B cell (primary cell): ENCODE data around the gene LMTK3. TPM values are rescaled to one million over a fixed set of nuclear protein-coding genes. Genes with fewer than 3 reads are reported as not detected.
A peak's percentile ranks its signal among the peaks of the same experiment; 100 is the strongest.

Experiments
- ATAC-seq: fragments of 200-7000 bp; cut with Tn5 transposase; one replicate; pipeline ENCODE4 v1.10.0; 2021; ENCODE audit warnings: low read depth, mild to moderate bottlenecking, moderate number of reproducible peaks, moderate library complexity
- CTCF ChIA-PET: fragments of 350-600 bp; sonication (Branson Sonifier 250); formaldehyde crosslinking; loops from one replicate; lab custom pipeline; 2021; ENCODE audit warnings: antibody characterized with exemption, inconsistent platforms; lab: Charles Lee
- POLR2A ChIA-PET: fragments of 350-600 bp; sonication (Branson Sonifier 250); formaldehyde crosslinking; loops from one replicate; lab custom pipeline; 2021; ENCODE audit warnings: antibody characterized with exemption; lab: Charles Lee
- DNase-seq: peaks from one replicate; pipeline ENCODE4 v3.0.0; 2013
- H2AFZ ChIP-seq: 2 replicates; pipeline ENCODE4 v1.6.1; 2012; ENCODE audit warnings: mild to moderate bottlenecking, low read depth, low read length; ENCODE audit not compliant: insufficient read depth, poor library complexity, severe bottlenecking
- H3K27ac ChIP-seq, 2 donors: 1 replicate in 1 of 2; 2 replicates in 1 of 2; pipeline ENCODE4 v1.5.1; 2012 to 2013; ENCODE audit warnings: low read length in 2 of 2, mild to moderate bottlenecking in 2 of 2, moderate library complexity in 1 of 2
- H3K27me3 ChIP-seq, 4 experiments: fragments of 200-600 bp in 1 of 4; sonication (generic) in 1 of 4; replicated peaks in 1 of 4; 1 replicate in 2 of 4; 2 replicates in 2 of 4; pipeline versions ENCODE4 v1.6.1 to v1.7.0; 2013 to 2016; ENCODE audit warnings: low read length in 3 of 4, mild to moderate bottlenecking in 2 of 4, mixed read lengths in 1 of 4, moderate library complexity in 1 of 4; ENCODE audit not compliant: insufficient read depth in 4 of 4, control insufficient read depth in 3 of 4; ENCODE audit errors: control extremely low read depth in 1 of 4
- H3K36me3 ChIP-seq, 2 experiments: replicated peaks in 1 of 2; 1 replicate in 1 of 2; 2 replicates in 1 of 2; pipeline versions ENCODE4 v1.6.1 to v1.7.1; 2013; ENCODE audit warnings: low read length in 1 of 2; ENCODE audit not compliant: insufficient read depth in 2 of 2, control insufficient read depth in 1 of 2; ENCODE audit errors: control extremely low read depth in 1 of 2, extremely low read depth in 1 of 2
- H3K4me1 ChIP-seq, 2 donors: fragments of 200-600 bp in 1 of 2; sonication (generic) in 1 of 2; 1 replicate in 1 of 2; 2 replicates in 1 of 2; pipeline versions ENCODE4 v1.5.1 to v1.6.1; 2013 to 2017; ENCODE audit warnings: low read length in 2 of 2; ENCODE audit not compliant: control insufficient read depth in 2 of 2, insufficient read depth in 2 of 2
- H3K4me2 ChIP-seq: replicated peaks from 2 replicates; pipeline ENCODE3; 2012; ENCODE audit warnings: mild to moderate bottlenecking, low read depth, low read length; ENCODE audit not compliant: poor library complexity, severe bottlenecking
- H3K4me3 ChIP-seq, 5 experiments: fragments of 200-600 bp in 1 of 5; sonication (generic) in 1 of 5; 1 replicate in 3 of 5; 2 replicates in 2 of 5; pipeline versions ENCODE4 v1.5.1 to v1.7.0; 2011 to 2016; ENCODE audit warnings: low read length in 4 of 5, mild to moderate bottlenecking in 4 of 5, low read depth in 2 of 5, control low read depth in 1 of 5, moderate library complexity in 1 of 5; ENCODE audit not compliant: insufficient read depth in 1 of 5; ENCODE audit errors: control extremely low read depth in 1 of 5, extremely low read depth in 1 of 5
- H3K79me2 ChIP-seq: fragments of 200-600 bp; sonication (generic); one replicate; pipeline ENCODE4 v1.6.0; 2016; ENCODE audit warnings: low read length; ENCODE audit not compliant: control insufficient read depth, insufficient read depth
- H3K9ac ChIP-seq: fragments of 200-600 bp; sonication (generic); 2 replicates; pipeline ENCODE4 v1.6.1; 2017; ENCODE audit warnings: mild to moderate bottlenecking, low read length, moderate library complexity
- H3K9me3 ChIP-seq, 3 donors: one replicate each; pipeline versions ENCODE4 v1.6.1 to v1.7.1; 2013; ENCODE audit warnings: low read length in 2 of 3; ENCODE audit not compliant: control insufficient read depth in 2 of 3, insufficient read depth in 1 of 3; ENCODE audit errors: control extremely low read depth in 1 of 3
- H4K20me1 ChIP-seq: 2 replicates; pipeline ENCODE4 v1.6.0; 2012; ENCODE audit warnings: mild to moderate bottlenecking, low read length; ENCODE audit not compliant: insufficient read depth, control insufficient read depth, poor library complexity, severe bottlenecking
- H3K27ac Mint-ChIP-seq: one replicate; pipeline ENCODE4 v1.8.0; 2021; ENCODE audit warnings: mixed read lengths
- H3K27me3 Mint-ChIP-seq: one replicate; pipeline ENCODE4 v1.8.0; 2021; ENCODE audit warnings: mixed read lengths
- H3K4me1 Mint-ChIP-seq: one replicate; pipeline ENCODE4 v1.8.0; 2021; ENCODE audit warnings: mixed read lengths
- H3K4me3 Mint-ChIP-seq: one replicate; pipeline ENCODE4 v1.8.0; 2021; ENCODE audit warnings: mixed read lengths
- H3K9me3 Mint-ChIP-seq: one replicate; pipeline ENCODE4 v1.8.0; 2022; ENCODE audit warnings: mixed read lengths; ENCODE audit not compliant: insufficient read depth
- CTCF ChIP-seq: fragments of 200-600 bp; IDR thresholded peaks from one replicate; pipeline ENCODE4 v1.8.0; 2022; ENCODE audit warnings: antibody characterized with exemption, mild to moderate bottlenecking
- EZH2 ChIP-seq: IDR thresholded peaks from 2 replicates; pipeline ENCODE4 v1.6.1; 2012; ENCODE audit warnings: borderline replicate concordance, low read depth, mild to moderate bottlenecking, moderate library complexity, low read length; ENCODE audit not compliant: insufficient read depth, poor library complexity, severe bottlenecking
- WGBS: methylation state at CpG from one replicate; pipeline ENCODE4 v1.1.5; 2013; ENCODE audit warnings: missing lambda C conversion rate; ENCODE audit not compliant: insufficient coverage; 5-methylcytosine and 5-hydroxymethylcytosine counted together
- intact Hi-C: fragments of 100-400 bp; cut with micrococcal nuclease; formaldehyde crosslinking; loops from one replicate; pipeline ENCODE4 v1.10.0; 2022
- polyA plus RNA-seq: library from polyadenylated mRNA; depleted of rRNA; stranded (reverse); fragments of >200 nt; gene quantifications from 2 replicates; pipeline ENCODE4 v1.2.3, GENCODE V29; 2012
- total RNA-seq, 2 donors: library from RNA; stranded (reverse); fragments of 120-200 nt in 1 of 2; gene quantifications; 1 replicate in 1 of 2; 2 replicates in 1 of 2; pipeline versions ENCODE4 v1.2.3 to v1.2.4, GENCODE V29; 2013 to 2022

Gene LMTK3
- total and polyA plus RNA-seq, 2 donors (not counting 1 experiment from before 2014, with no cell fraction given): 0.19 to 1.6 TPM

- POLR2A ChIA-PET: no interaction called here
- no peaks in the 10 kb centered on the region for H3K36me3 ChIP-seq
- no peak overlapping the region for H3K27ac ChIP-seq
- no peak overlapping the region for H3K4me3 Mint-ChIP-seq
- CTCF ChIA-PET: no interaction called here
- H3K27ac Mint-ChIP-seq: no peak overlapping the region
- peaks cover 15% of the 10 kb centered on the region for H3K27me3 Mint-ChIP-seq
- H3K9ac ChIP-seq: peak overlapping the region; percentile 84
- peak; percentile 38 for DNase-seq
- peak overlapping the region; percentile 95 for H3K4me2 ChIP-seq
- 66% methylated on average over 7 of the region's 19 CpGs for WGBS
- no peaks in the 10 kb centered on the region for H4K20me1 ChIP-seq
- no peak for TF ChIP-seq EZH2
- TF ChIP-seq CTCF: no peak
- no peaks in the 10 kb centered on the region for H3K9me3 Mint-ChIP-seq
- ATAC-seq: no peak
- peaks cover 15% of the 10 kb centered on the region for H3K4me1 Mint-ChIP-seq
- intact Hi-C loops: loop anchor here (5.0 kb wide), 2 partner anchors 150 to 190 kb away; partner anchors contain the start of genes SYNGR4 and TMEM143
- H3K27me3 ChIP-seq: peaks cover 0 to 37% (median 14%) of the 10 kb centered on the region in 4 experiments
- peak overlapping the region; percentile 14 to 82 (median 73) for H3K4me3 ChIP-seq
- no peaks in the 10 kb centered on the region for H3K79me2 ChIP-seq
- H3K9me3 ChIP-seq: peaks cover 0 to 7% (median 0%) of the 10 kb centered on the region in 3 donors
- peak overlapping the region; percentile 87 for H2AFZ ChIP-seq
- peaks cover 28 to 30% of the 10 kb centered on the region in 2 donors for H3K4me1 ChIP-seq
Observed at GRCh38 chr19:48512504-48513288, 1.1 kb upstream of the LMTK3 start.

- Histone ChIP-seq H3K79me2 (no peaks in the 10 kb centered on the region), H3K36me3 (no peaks in the 10 kb centered on the region), H3K9ac (no peak overlapping the region), H3K27me3 (peaks cover 0 to 37% (median 14%) of the 10 kb centered on the region in 4 experiments), H3K4me3 (no peak overlapping the region), H3K4me2 (peak overlapping the region; percentile 77), H3K27ac (no peak overlapping the region), H4K20me1 (no peaks in the 10 kb centered on the region), H3K4me1 (peaks cover 28 to 30% of the 10 kb centered on the region in 2 donors), H2AFZ (peak overlapping the region; percentile 37), H3K9me3 (peaks cover 0 to 7% (median 0%) of the 10 kb centered on the region in 3 donors)
- 1% methylated on average over 24 of the region's 32 CpGs for WGBS
- DNase-seq: peak; percentile 36
- TF ChIP-seq EZH2 (no peak), CTCF (no peak)
- H3K9me3 Mint-ChIP-seq: no peaks in the 10 kb centered on the region
- no peak for ATAC-seq
- no peak overlapping the region for H3K4me3 Mint-ChIP-seq
- no peak overlapping the region for H3K27ac Mint-ChIP-seq
- POLR2A ChIA-PET: interaction anchor here (0.6 to 0.8 kb wide), 5 partner anchors 9 to 250 kb away, joined by 3 to 9 read pairs (median 6); no protein-coding TSS in a partner anchor
- H3K4me1 Mint-ChIP-seq: peaks cover 15% of the 10 kb centered on the region
- CTCF ChIA-PET: interaction anchor here (0.6 to 3.2 kb wide), 3 partner anchors 21 to 76 kb away, joined by 3 to 17 read pairs (median 4); no protein-coding TSS in a partner anchor
- intact Hi-C loops: loop anchor here (5.0 kb wide), 2 partner anchors 149 to 189 kb away; partner anchors contain the start of genes SYNGR4 and TMEM143
- H3K27me3 Mint-ChIP-seq: peaks cover 15% of the 10 kb centered on the region
Observed at GRCh38 chr19:48511321-48511731, 309 bp downstream of the LMTK3 start.
